HFF-Myc (cell line): ENCODE data around the gene P2RY12.

ENCODE experiments used
- DNase-seq: peaks from one replicate; pipeline ENCODE4 v3.0.0-alpha.2; 2011; ENCODE audit warnings: low read depth; ENCODE audit errors: extremely low read depth
- H3K4me3 ChIP-seq: replicated peaks from 2 replicates; pipeline ENCODE4 v1.5.1; 2011; ENCODE audit warnings: low read depth, mild to moderate bottlenecking, control low read depth, low read length
- CTCF ChIP-seq: IDR thresholded peaks from 2 replicates; pipeline ENCODE4 v1.5.1; 2012; ENCODE audit warnings: mild to moderate bottlenecking, low read depth, low read length, control low read depth; ENCODE audit errors: missing control alignments

The P2RY12 gene

GRCh38 chr3:151356794-151357462 is 27.6 kb downstream of the P2RY12 start:
- TF ChIP-seq CTCF, result no peak

GRCh38 chr3:151351648-151352047 is 32.9 kb downstream of the P2RY12 start:
- no peak for DNase-seq
- no peak overlapping the region for H3K4me3 ChIP-seq
- TF ChIP-seq CTCF, result no peak

More at GRCh38 chr3:151356794-151357462, 27.6 kb downstream of the P2RY12 start:
- DNase-seq, result no peak
- H3K4me3 ChIP-seq, result no peak overlapping the region

- no peak overlapping the region for H3K4me3 ChIP-seq
- no peak for TF ChIP-seq CTCF
- DNase-seq, result no peak
Observed at GRCh38 chr3:151351219-151351618, 33.3 kb downstream of the P2RY12 start.

GRCh38 chr3:151350656-151351055 is 33.9 kb downstream of the P2RY12 start:
- H3K4me3 ChIP-seq, result no peak overlapping the region
- DNase-seq, result no peak
- TF ChIP-seq CTCF, result no peak

GRCh38 chr3:151347432-151347831 is 37.1 kb downstream of the P2RY12 start:
- DNase-seq, result no peak
- H3K4me3 ChIP-seq, result no peak overlapping the region
- no peak for TF ChIP-seq CTCF

- no peak overlapping the region for H3K4me3 ChIP-seq
- TF ChIP-seq CTCF, result no peak
- DNase-seq, result no peak
Observed at GRCh38 chr3:151346292-151346691, 38.3 kb downstream of the P2RY12 start.

- no peak overlapping the region for H3K4me3 ChIP-seq
- no peak for TF ChIP-seq CTCF
- DNase-seq, result no peak
Observed at GRCh38 chr3:151345859-151346258, 38.7 kb downstream of the P2RY12 start.
